ENCODE results near the gene AGXT. TPM values are rescaled to one million over a fixed set of nuclear protein-coding genes. Genes with fewer than 3 reads are reported as not detected.

AGXT gene
- total RNA-seq, 6 experiments from 2014 or later, result 744 to 1,833 (median 1,254) TPM

DNA sequence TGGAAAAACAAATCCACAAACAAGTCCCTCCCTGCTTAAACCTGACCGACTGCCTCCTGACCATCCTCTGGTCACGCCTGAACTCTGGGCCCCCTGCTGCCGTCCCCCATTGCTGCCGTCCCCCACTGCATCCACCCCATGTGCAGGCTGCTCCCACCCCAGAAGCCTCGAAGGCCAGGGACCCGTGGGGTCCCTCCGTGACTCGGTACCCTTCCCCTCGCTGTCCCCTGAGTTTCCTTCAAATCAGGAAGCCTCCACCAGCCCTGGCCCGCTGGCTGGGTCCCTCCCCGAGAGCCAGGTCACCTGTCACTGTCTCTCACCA, 17.9 kb upstream of the AGXT start:
- TF ChIP-seq, protein P1, sequence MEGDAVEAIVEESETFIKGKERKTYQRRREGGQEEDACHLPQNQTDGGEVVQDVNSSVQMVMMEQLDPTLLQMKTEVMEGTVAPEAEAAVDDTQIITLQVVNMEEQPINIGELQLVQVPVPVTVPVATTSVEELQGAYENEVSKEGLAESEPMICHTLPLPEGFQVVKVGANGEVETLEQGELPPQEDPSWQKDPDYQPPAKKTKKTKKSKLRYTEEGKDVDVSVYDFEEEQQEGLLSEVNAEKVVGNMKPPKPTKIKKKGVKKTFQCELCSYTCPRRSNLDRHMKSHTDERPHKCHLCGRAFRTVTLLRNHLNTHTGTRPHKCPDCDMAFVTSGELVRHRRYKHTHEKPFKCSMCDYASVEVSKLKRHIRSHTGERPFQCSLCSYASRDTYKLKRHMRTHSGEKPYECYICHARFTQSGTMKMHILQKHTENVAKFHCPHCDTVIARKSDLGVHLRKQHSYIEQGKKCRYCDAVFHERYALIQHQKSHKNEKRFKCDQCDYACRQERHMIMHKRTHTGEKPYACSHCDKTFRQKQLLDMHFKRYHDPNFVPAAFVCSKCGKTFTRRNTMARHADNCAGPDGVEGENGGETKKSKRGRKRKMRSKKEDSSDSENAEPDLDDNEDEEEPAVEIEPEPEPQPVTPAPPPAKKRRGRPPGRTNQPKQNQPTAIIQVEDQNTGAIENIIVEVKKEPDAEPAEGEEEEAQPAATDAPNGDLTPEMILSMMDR (IDR thresholded peaks at IDR 0.05), result no peak
- TF ChIP-seq POLR2A (IDR thresholded peaks at IDR 0.05), result no peak
- H3K36me3 ChIP-seq, result no peaks in the 10 kb centered on the region
- intact Hi-C loops (cut with DNase I), result loop anchor here (10.0 kb wide), 2 partner anchors 134 to 144 kb away; partner anchors contain the start of gene SNED1 (in 1 of the 2)
- H3K4me3 ChIP-seq, result no peak overlapping the region
- H3K9me3 ChIP-seq, result no peaks in the 10 kb centered on the region
- 45% methylated on average over 5 of the region's 11 CpGs for WGBS (ENCODE audit: insufficient coverage, low coverage, low lambda C conversion rate, missing lambda C conversion rate)
- H3K27me3 ChIP-seq, result no peaks in the 10 kb centered on the region
- no peak overlapping the region for H3K27ac ChIP-seq
- ATAC-seq (no peak), DNase-seq (no peak)
- H3K4me1 ChIP-seq, result peaks cover 0 to 19% (median 6%) of the 10 kb centered on the region in 4 donors

DNA sequence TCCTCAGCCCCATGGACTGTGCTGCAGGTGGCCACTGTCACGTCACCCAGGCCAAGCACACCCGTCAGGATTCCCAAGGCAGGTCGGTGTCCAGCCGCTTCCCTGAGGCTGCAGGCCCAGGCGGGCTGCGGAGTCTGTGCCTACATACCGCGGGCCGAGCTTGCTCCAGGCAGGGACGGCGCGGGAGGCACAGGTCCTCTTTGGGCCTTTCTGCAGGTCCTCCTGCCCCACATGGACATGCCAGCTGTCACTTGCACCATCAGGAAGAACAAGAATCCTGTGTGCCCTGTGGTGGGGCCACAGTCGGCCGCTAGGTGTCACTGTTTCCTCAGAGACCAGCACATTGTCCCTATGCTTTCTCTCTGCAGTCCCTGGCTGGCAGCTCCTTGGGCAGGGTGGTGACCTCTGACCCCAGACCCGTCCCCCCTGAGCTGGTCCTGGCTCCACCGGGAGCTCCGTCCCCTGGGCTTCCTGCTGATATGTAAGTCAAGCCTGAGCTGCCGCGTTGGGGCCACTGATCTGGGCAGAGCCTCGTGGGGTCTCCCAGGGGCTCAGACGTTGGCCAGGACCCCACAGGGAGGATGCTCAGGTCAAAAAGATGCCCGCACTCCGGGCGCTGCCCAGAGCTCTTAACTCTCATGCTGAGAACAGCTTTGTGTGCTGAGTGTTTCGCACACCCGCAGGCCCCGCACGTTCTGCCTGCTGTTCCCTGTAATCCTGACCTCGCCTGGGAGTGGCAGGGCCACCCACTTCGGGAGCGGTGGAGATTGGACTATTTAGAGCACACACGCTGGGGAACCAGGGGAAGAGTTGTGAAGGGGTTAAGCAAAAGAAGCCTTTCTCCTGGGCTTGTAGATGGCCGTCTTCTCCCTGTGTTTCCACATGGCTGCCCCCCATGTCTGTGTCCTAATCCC, 17.3 kb upstream of the AGXT start:
- Histone ChIP-seq H3K27me3 (no peaks in the 10 kb centered on the region), H3K36me3 (no peaks in the 10 kb centered on the region), H3K9me3 (no peaks in the 10 kb centered on the region), H3K4me1 (peaks cover 0 to 24% (median 9%) of the 10 kb centered on the region in 4 donors), H3K4me3 (no peak overlapping the region), H3K27ac (no peak overlapping the region)
- peak; percentile 84 to 95 (median 89) for ATAC-seq
- 39% methylated on average over 10 of the region's 33 CpGs for WGBS (ENCODE audit: insufficient coverage, low coverage, low lambda C conversion rate, missing lambda C conversion rate)
- DNase-seq, result peak; percentile 83 to 91 (median 88)
- intact Hi-C loops (cut with DNase I), result loop anchor here (10.0 kb wide), 2 partner anchors 133 to 143 kb away; partner anchors contain the start of gene SNED1 (in 1 of the 2)
- TF ChIP-seq, protein P1 (IDR thresholded peaks at IDR 0.05), result peak; percentile 96 to 99 (median 98)
- no peak for TF ChIP-seq POLR2A (IDR thresholded peaks at IDR 0.05)

DNA sequence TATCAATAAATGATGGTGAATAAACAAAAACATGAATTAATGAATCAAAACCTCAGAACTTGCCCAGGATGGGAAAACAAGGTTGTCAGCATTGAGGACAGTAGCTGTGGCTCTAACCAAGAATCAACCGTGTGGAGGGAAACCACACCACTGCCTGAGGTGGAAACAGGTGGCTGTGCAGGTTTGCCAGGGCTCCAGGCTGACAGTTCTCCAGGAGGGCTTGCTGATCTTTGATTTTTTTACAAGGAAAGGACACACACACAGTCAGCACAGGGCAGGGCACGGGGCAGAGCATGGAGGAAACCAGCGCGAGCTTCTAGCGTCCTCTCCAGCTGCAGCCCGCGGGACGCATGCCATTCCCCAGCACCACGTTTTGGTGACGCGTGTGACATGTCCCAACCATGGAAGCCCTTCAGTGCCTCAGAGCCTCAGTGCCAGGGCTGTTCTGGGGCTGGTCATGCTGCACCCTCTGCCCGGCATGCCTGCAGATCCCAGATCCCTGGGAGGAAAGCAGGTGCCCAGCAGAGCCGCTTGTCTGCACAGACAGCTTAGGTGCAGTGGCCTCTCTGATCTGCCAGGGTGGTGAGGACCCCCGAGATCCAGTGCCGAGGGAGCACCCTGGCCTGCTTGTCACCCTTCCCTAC, 15.8 kb upstream of the AGXT start:
- no peaks in the 10 kb centered on the region for H3K9me3 ChIP-seq
- H3K27ac ChIP-seq, result no peak overlapping the region
- H3K36me3 ChIP-seq, result no peaks in the 10 kb centered on the region
- DNase-seq (no peak), ATAC-seq (no peak)
- peaks cover 0 to 24% (median 7%) of the 10 kb centered on the region in 4 donors for H3K4me1 ChIP-seq
- 80% methylated on average over 5 of the region's 15 CpGs for WGBS (ENCODE audit: insufficient coverage, low coverage, low lambda C conversion rate, missing lambda C conversion rate)
- no peaks in the 10 kb centered on the region for H3K27me3 ChIP-seq
- TF ChIP-seq, protein P1 (IDR thresholded peaks at IDR 0.05), result no peak
- no peak for TF ChIP-seq POLR2A (IDR thresholded peaks at IDR 0.05)
- no peak overlapping the region for H3K4me3 ChIP-seq
- intact Hi-C loops (cut with DNase I), result loop anchor here (10.0 kb wide), 2 partner anchors 132 to 142 kb away; partner anchors contain the start of gene SNED1 (in 1 of the 2)

DNA sequence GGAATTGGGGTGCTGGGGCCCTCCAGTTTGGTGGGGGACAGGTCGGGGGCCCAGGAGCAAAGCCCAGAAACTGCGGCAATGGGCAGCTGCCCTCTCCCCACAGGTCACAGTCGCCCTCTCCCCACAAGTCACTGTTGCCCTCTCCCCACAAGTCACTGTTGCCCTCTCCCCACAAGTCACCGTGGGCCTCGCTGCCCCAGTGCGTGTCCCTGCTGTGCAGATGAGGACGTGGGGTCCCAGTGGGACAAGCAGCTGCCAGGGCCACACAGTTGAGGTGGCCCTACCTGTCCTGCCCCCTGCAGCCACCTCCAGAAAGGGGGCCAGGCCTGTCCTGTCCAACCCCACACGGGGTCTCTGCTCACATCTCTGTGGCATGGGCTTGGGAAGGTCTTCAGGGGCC, 13.0 kb upstream of the AGXT start:
- Histone ChIP-seq H3K9me3 (no peaks in the 10 kb centered on the region), H3K27ac (peak overlapping the region in 2 of 3 donors; percentile 30 to 91), H3K4me1 (peaks cover 0 to 37% (median 13%) of the 10 kb centered on the region in 4 donors), H3K27me3 (no peaks in the 10 kb centered on the region), H3K4me3 (no peak overlapping the region), H3K36me3 (no peaks in the 10 kb centered on the region)
- ATAC-seq (no peak), DNase-seq (peak in 1 of 3 donors; percentile 48)
- WGBS (ENCODE audit: insufficient coverage, low coverage, low lambda C conversion rate, missing lambda C conversion rate), result 90% methylated on average over 2 of the region's 8 CpGs
- TF ChIP-seq, protein P1 (IDR thresholded peaks at IDR 0.05), result no peak
- no peak for TF ChIP-seq POLR2A (IDR thresholded peaks at IDR 0.05)
- intact Hi-C loops (cut with DNase I), result loop anchor here (5.0 to 10.0 kb wide), 3 partner anchors 37 to 139 kb away; partner anchors contain the start of gene SNED1 (in 1 of the 2)

Data from right lobe of liver (tissue), 6 donors.